ENCODE data around the gene ATRN. TPM values are rescaled to one million over a fixed set of nuclear protein-coding genes. Genes with fewer than 3 reads are reported as not detected.

Gene ATRN
- total RNA-seq, 1 donor from 2014 or later = 31.6 TPM

DNA sequence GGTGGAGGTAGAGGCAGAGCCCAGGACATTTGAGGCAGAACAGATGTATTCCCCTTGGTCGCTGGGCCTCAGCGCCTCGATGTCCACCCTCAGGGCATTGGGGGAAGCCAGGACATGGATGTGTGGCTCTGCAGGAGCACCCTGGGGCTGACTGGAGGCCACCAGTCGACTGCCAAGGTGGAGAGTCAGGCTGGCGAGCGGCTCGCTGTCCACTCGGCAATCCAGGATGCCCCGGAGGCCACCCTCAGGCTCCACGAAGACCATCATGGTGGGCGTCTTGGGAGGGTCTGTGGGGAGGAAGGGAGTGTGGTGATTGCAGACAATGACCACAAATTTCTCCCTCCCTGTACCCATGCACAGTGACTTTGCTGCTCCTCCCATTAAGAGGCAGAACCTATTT lies 219.2 kb downstream of the ATRN start:
- Histone ChIP-seq H3K4me1 (no peaks in the 10 kb centered on the region), H3K9me3 (no peaks in the 10 kb centered on the region), H3K27ac (no peak overlapping the region), H3K36me3 (no peaks in the 10 kb centered on the region), H3K4me3 (no peak overlapping the region), H3K27me3 (peaks cover 4% of the 10 kb centered on the region)
- intact Hi-C loops (cut with DNase I) = no loop called here
- no peak for ATAC-seq
- DNase-seq = no peak
- TF ChIP-seq, protein P1, sequence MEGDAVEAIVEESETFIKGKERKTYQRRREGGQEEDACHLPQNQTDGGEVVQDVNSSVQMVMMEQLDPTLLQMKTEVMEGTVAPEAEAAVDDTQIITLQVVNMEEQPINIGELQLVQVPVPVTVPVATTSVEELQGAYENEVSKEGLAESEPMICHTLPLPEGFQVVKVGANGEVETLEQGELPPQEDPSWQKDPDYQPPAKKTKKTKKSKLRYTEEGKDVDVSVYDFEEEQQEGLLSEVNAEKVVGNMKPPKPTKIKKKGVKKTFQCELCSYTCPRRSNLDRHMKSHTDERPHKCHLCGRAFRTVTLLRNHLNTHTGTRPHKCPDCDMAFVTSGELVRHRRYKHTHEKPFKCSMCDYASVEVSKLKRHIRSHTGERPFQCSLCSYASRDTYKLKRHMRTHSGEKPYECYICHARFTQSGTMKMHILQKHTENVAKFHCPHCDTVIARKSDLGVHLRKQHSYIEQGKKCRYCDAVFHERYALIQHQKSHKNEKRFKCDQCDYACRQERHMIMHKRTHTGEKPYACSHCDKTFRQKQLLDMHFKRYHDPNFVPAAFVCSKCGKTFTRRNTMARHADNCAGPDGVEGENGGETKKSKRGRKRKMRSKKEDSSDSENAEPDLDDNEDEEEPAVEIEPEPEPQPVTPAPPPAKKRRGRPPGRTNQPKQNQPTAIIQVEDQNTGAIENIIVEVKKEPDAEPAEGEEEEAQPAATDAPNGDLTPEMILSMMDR (IDR thresholded peaks at IDR 0.05) = no peak

DNA sequence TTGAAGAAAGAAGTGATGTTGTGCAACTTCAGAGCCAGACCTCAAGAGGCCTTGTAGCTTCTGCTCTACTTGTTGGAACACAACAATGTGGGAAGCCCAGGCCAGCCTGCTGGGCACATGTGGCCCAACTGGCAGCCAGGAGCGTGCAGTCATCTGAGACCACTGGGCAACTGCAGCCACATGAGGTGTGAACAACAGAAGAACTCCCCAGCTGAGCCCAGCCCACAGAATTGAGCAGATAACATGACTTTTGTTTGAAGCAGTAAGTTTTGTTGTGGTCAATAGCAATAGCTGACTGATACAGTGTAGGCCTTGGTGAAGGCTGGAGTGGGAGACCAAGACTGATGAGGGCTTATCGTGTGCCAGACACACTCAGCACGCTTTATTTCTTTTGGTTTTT lies 219.6 kb downstream of the ATRN start:
- TF ChIP-seq, protein P1 (IDR thresholded peaks at IDR 0.05) = no peak
- no peak overlapping the region for H3K4me3 ChIP-seq
- no peaks in the 10 kb centered on the region for H3K4me1 ChIP-seq
- no peaks in the 10 kb centered on the region for H3K36me3 ChIP-seq
- DNase-seq = no peak
- ATAC-seq = no peak
- intact Hi-C loops (cut with DNase I) = no loop called here
- H3K27me3 ChIP-seq = no peaks in the 10 kb centered on the region
- H3K9me3 ChIP-seq = no peaks in the 10 kb centered on the region
- no peak overlapping the region for H3K27ac ChIP-seq

DNA sequence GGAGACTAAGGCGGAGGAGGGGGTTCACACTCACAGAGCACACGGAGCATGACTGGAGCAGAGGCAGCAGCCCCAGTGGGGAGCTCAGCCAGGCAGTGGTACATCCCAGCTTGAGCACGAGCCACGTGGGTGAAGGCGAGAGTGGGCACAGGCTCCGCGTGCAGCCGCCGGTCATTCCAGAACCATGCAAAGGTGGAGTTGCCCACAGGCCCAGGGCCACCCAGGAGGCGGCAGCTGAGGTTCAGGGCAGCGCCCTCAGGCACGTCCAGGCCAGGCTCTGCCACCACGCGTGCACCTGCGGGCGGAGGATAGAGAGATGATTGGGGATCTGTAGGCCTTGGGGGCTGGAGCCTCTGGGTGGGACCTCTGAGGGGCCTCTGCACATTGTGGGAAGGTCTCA lies 220.5 kb downstream of the ATRN start:
- Histone ChIP-seq H3K36me3 (no peaks in the 10 kb centered on the region), H3K4me1 (no peaks in the 10 kb centered on the region), H3K9me3 (no peaks in the 10 kb centered on the region), H3K4me3 (no peak overlapping the region), H3K27me3 (no peaks in the 10 kb centered on the region), H3K27ac (no peak overlapping the region)
- ATAC-seq (no peak), DNase-seq (no peak)
- TF ChIP-seq, protein P1 (IDR thresholded peaks at IDR 0.05) = no peak
- intact Hi-C loops (cut with DNase I) = no loop called here

DNA sequence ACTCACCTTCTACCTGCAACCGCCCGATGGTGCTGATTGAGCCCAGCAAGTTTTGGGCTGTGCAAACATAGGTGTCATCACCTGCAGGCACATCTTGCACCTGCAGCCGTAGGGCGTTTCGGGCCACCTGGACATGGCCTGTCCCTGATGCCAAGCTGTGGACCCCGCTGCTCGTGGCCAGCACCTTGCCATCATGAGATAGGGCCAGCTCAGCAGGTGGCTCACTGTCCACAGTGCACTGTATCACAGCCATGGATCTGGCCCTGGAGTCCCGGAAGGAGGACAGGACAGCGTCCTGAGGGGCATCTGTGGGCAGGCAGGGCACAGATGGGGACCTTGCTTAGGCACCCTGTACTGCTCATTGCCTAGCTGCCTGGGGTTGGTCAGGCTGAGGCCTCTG lies 221.1 kb downstream of the ATRN start:
- Histone ChIP-seq H3K27ac (no peak overlapping the region), H3K4me3 (no peak overlapping the region), H3K27me3 (no peaks in the 10 kb centered on the region), H3K36me3 (no peaks in the 10 kb centered on the region), H3K9me3 (no peaks in the 10 kb centered on the region), H3K4me1 (no peaks in the 10 kb centered on the region)
- DNase-seq (no peak), ATAC-seq (no peak)
- intact Hi-C loops (cut with DNase I) = no loop called here
- TF ChIP-seq, protein P1 (IDR thresholded peaks at IDR 0.05) = no peak

DNA sequence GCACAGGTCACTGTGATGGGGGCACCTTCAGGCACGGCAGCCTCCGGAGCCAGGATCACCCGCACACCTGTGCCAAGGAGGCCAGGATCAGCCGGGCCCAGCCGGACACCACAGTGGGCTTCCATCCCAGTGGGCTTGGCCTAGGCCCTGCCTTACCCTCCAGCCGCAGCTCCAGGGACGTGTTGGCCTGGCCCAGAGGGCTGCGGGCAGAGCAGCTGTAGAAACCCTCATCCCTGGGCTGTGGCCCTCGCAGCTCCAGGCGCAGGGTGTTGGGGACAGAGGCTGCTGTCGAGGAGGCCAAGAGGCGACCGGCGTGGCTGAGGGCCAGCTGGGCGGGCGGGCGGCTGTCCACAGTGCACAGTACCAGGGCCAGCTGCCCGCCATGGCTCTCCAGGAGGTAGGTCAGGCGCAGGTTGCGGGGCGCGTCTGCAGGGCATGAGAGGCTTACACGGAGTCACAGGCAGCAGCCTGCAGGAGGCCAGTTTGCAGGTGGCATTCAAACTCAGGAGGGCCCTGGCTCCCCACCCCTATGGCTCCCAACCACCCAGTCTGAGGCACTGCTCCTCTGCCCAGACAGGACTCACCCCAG lies 222.0 kb downstream of the ATRN start:
- Histone ChIP-seq H3K4me1 (no peaks in the 10 kb centered on the region), H3K9me3 (no peaks in the 10 kb centered on the region), H3K27ac (no peak overlapping the region), H3K4me3 (no peak overlapping the region), H3K27me3 (no peaks in the 10 kb centered on the region), H3K36me3 (no peaks in the 10 kb centered on the region)
- DNase-seq = no peak
- TF ChIP-seq, protein P1 (IDR thresholded peaks at IDR 0.05) = no peak
- no peak for ATAC-seq
- intact Hi-C loops (cut with DNase I) = no loop called here

DNA sequence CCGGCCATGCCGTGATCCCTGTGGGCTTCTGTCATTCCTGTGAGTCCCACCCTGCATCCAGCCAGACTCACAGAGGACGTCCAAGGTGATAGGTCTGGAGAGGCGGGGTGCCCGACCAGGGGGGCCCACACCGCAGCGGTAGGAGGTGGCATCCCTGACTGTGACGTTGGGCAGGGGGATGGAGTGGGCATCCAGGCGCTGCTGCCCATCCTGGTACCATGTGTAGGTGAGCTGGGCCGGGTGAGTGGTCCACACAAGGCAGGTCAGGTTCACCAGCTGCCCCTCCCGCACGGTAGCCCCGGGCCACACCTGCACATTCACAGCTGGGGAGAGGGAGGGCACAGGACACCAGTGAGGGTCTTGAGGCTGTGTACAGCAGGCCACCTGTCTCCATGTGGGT lies 222.6 kb downstream of the ATRN start:
- H3K4me3 ChIP-seq = no peak overlapping the region
- no peaks in the 10 kb centered on the region for H3K4me1 ChIP-seq
- DNase-seq (no peak), ATAC-seq (no peak)
- TF ChIP-seq, protein P1 (IDR thresholded peaks at IDR 0.05) = no peak
- intact Hi-C loops (cut with DNase I) = no loop called here
- no peak overlapping the region for H3K27ac ChIP-seq
- no peaks in the 10 kb centered on the region for H3K9me3 ChIP-seq
- H3K36me3 ChIP-seq = no peaks in the 10 kb centered on the region
- no peaks in the 10 kb centered on the region for H3K27me3 ChIP-seq
